HepG2 (cell line): Measurements from ENCODE around the gene SERHL2. TPM values are rescaled to one million over a fixed set of nuclear protein-coding genes. Genes with fewer than 3 reads are reported as not detected.

Experiments
- AHDC1 ChIP-seq: sonication (generic); formaldehyde crosslinking; IDR thresholded peaks from 2 replicates; pipeline ENCODE4 v1.5.1; 2020; ENCODE audit warnings: mild to moderate bottlenecking, missing genetic modification reagents, borderline replicate concordance
- AKAP8 ChIP-seq: sonication (generic); formaldehyde crosslinking; IDR thresholded peaks from 2 replicates; pipeline ENCODE4 v1.5.1; 2020; ENCODE audit warnings: mild to moderate bottlenecking, missing genetic modification reagents
- ATF1 ChIP-seq: IDR thresholded peaks from 2 replicates; pipeline ENCODE4 v1.6.1; 2016; ENCODE audit warnings: mild to moderate bottlenecking, control low read depth
- BCL6 ChIP-seq: IDR thresholded peaks from 2 replicates; pipeline ENCODE4 v1.6.1; 2016; ENCODE audit warnings: missing genetic modification reagents, missing compliant biosample characterization
- JDP2 ChIP-seq: sonication (generic); formaldehyde crosslinking; IDR thresholded peaks from 2 replicates; pipeline ENCODE4 v1.8.1; 2022; ENCODE audit warnings: missing genetic modification reagents, borderline replicate concordance
- MEIS2 ChIP-seq: sonication (generic); formaldehyde crosslinking; IDR thresholded peaks from 2 replicates; pipeline ENCODE4 v1.9.0; 2021; ENCODE audit warnings: mild to moderate bottlenecking, missing genetic modification reagents
- PBX3 ChIP-seq: sonication (generic); formaldehyde crosslinking; IDR thresholded peaks from 2 replicates; pipeline ENCODE4 v1.8.1; 2023; ENCODE audit warnings: missing genetic modification reagents, inconsistent platforms, borderline replicate concordance
- POGZ ChIP-seq: sonication (generic); formaldehyde crosslinking; IDR thresholded peaks from 2 replicates; pipeline ENCODE4 v1.4.0; 2020; ENCODE audit warnings: mild to moderate bottlenecking, missing genetic modification reagents
- SP1 ChIP-seq, 2 experiments: fragments of 450-650 bp in 1 of 2; sonication (generic) in 1 of 2; formaldehyde crosslinking in 1 of 2; IDR thresholded peaks; 2 replicates each; pipeline versions ENCODE4 v1.4.0 to v1.6.1; 2016 to 2020; ENCODE audit warnings: missing genetic modification reagents in 1 of 2
- TBX3 ChIP-seq: fragments of 450-650 bp; IDR thresholded peaks from 2 replicates; pipeline ENCODE4 v1.6.1; 2017; ENCODE audit warnings: antibody characterized with exemption, mild to moderate bottlenecking, inconsistent platforms, borderline replicate concordance
- ZFP82 ChIP-seq: sonication (generic); formaldehyde crosslinking; IDR thresholded peaks from 2 replicates; pipeline ENCODE4 v1.5.1; 2020; ENCODE audit warnings: mild to moderate bottlenecking, missing genetic modification reagents, borderline replicate concordance
- ZFP90 ChIP-seq: sonication (generic); formaldehyde crosslinking; IDR thresholded peaks from 2 replicates; pipeline ENCODE4 v1.8.0; 2022; ENCODE audit warnings: missing genetic modification reagents, mild to moderate bottlenecking, inconsistent platforms, borderline replicate concordance
- ZNF468 ChIP-seq: sonication (generic); formaldehyde crosslinking; IDR thresholded peaks from 2 replicates; pipeline ENCODE4 v1.8.0; 2022; ENCODE audit warnings: mild to moderate bottlenecking, moderate library complexity, missing genetic modification reagents
- ZNF513 ChIP-seq: sonication (generic); formaldehyde crosslinking; conservative IDR thresholded peaks from 2 replicates; pipeline ENCODE4 v1.5.0; 2020; ENCODE audit warnings: missing genetic modification reagents
- ZNF576 ChIP-seq: sonication (generic); formaldehyde crosslinking; IDR thresholded peaks from 2 replicates; pipeline ENCODE4 v1.4.0; 2020; ENCODE audit warnings: mild to moderate bottlenecking, missing genetic modification reagents
- ZNF775 ChIP-seq: sonication (generic); formaldehyde crosslinking; IDR thresholded peaks from 2 replicates; pipeline ENCODE4 v1.4.0; 2020; ENCODE audit warnings: missing genetic modification reagents, mild to moderate bottlenecking, moderate library complexity, borderline replicate concordance
- ZNF777 ChIP-seq: sonication (generic); formaldehyde crosslinking; IDR thresholded peaks from 2 replicates; pipeline ENCODE4 v1.4.0; 2020; ENCODE audit warnings: missing genetic modification reagents
- ZZZ3 ChIP-seq: sonication (generic); formaldehyde crosslinking; IDR thresholded peaks from 2 replicates; pipeline ENCODE4 v1.4.0; 2020; ENCODE audit warnings: missing genetic modification reagents, mild to moderate bottlenecking, borderline replicate concordance
- polyA plus RNA-seq, 8 experiments: library from polyadenylated mRNA; depleted of rRNA in 3 of 8; stranded (reverse) in 7 of 8; unstranded in 1 of 8; fragments of >200 nt; fragmentation: Illumina TruSeq in 4 of 8; extraction: Trizol in 4 of 8; gene quantifications; 2 replicates each; pipeline versions ENCODE4 v1.2.1 to v1.2.3, GENCODE V29; 2011 to 2016; ENCODE audit warnings: low read depth in 4 of 8, missing spikeins in 1 of 8, mixed read lengths in 1 of 8; ENCODE audit not compliant: insufficient read depth in 1 of 8
- total RNA-seq, 5 experiments: library from RNA; depleted of rRNA; stranded (reverse); fragments of >200 nt; fragmentation: Illumina TruSeq; extraction: Trizol; gene quantifications; 2 replicates each; pipeline ENCODE4 v1.2.3, GENCODE V29; 2016; ENCODE audit warnings: low read depth in 1 of 5

SERHL2 gene
- total and polyA plus RNA-seq, 2 of the 13 experiments (the other 11 are each of a cell fraction or from before 2014, with no cell fraction given) = 1.0 to 1.8 TPM

- TF ChIP-seq AHDC1 (peak; percentile 77; the same call in 1 of the 2 replicates), ZFP90 (peak; percentile 83; the same call in 1 of the 2 replicates), ZNF513 (CRISPR knock-in tag) (no peak), AKAP8 (CRISPR knock-in tag) (peak; percentile 82), ATF1 (CRISPR knock-in tag) (peak; percentile 78), ZFP82 (CRISPR knock-in tag) (peak; percentile 89; the same call in 1 of the 2 replicates), MEIS2 (peak; percentile 68; the same call in 1 of the 2 replicates), ZNF468 (CRISPR knock-in tag) (no peak), ZNF777 (CRISPR knock-in tag) (no peak), JDP2 (CRISPR knock-in tag) (peak; percentile 81; the same call in 1 of the 2 replicates), BCL6 (CRISPR knock-in tag) (peak; percentile 79), PBX3 (CRISPR knock-in tag) (no peak; the same call in none of the 2 replicates), ZZZ3 (CRISPR knock-in tag) (0 out of 2 replicates have a peak, but pooled peaks have one; percentile 23), ZNF576 (no peak), POGZ (peak; percentile 80), SP1 (IDR thresholded peaks at IDR 0.05) (no peak), SP1 (CRISPR knock-in tag; IDR thresholded peaks at IDR 0.05) (peak; percentile 54), ZNF775 (peak; percentile 36; the same call in 1 of the 2 replicates), TBX3 (no peak; the same call in 1 of the 2 replicates)
These were observed 61.5 kb downstream of the SERHL2 start (continued) for GRCh38 chr22:42615092-42615859.
